Erythroblast (primary cell): ENCODE measurements around the gene ABI1.

Experiments
- DNase-seq, 2 experiments: peaks; one replicate each; lab custom pipeline; 2025; lab: John Stamatoyannopoulos, UW
- GATA1 ChIP-seq: IDR thresholded peaks from 2 replicates; pipeline ENCODE4 v1.6.1; 2011; ENCODE audit warnings: low read depth, mild to moderate bottlenecking, control low read depth, low read length, moderate library complexity
- POLR2A ChIP-seq: IDR thresholded peaks from 2 replicates; pipeline ENCODE4 v1.6.1; 2011; ENCODE audit warnings: mild to moderate bottlenecking, low read length

Gene ABI1

DNA sequence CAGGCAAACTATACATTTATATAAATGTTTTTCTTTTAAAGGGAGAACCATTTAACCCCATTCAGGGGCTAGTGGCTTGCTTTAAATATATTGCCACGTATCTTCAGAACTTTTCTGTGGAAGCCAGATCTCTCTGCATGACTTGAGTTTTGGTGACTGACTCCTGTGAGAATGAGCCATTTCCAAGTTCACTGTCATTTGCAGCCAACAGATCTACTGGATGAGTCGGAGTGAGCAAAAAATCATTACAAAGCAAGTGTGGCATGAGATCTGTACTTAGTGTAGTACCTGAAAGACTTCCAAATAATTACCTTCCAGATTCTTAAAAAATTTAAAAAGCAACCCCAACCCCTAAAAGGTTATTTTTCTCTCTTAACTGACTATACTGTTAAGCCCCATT lies 117.7 kb downstream of the ABI1 start:
- DNase-seq, result no peak
- TF ChIP-seq GATA1, result no peak
- no peak for TF ChIP-seq POLR2A

DNA sequence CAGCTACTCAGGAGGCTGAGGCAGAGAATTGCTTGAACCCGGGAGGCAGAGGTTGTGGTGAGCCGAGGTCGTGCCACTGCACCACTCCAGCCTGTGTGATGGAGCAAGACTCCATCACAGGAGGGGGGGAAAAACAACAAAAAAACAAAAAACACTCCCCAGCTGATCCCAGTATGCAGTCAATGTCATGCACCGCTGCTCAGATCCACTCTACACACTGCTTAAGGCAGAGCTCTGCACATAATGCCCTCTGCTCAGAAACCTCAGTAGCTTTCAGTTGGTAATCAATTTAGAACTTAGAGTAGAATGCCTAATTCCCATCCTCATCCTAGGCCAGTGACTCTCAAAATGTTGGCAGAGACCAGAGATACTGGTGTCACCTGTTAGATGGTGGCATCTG lies 119.4 kb downstream of the ABI1 start:
- TF ChIP-seq POLR2A (no peak), GATA1 (no peak)
- no peak for DNase-seq

DNA sequence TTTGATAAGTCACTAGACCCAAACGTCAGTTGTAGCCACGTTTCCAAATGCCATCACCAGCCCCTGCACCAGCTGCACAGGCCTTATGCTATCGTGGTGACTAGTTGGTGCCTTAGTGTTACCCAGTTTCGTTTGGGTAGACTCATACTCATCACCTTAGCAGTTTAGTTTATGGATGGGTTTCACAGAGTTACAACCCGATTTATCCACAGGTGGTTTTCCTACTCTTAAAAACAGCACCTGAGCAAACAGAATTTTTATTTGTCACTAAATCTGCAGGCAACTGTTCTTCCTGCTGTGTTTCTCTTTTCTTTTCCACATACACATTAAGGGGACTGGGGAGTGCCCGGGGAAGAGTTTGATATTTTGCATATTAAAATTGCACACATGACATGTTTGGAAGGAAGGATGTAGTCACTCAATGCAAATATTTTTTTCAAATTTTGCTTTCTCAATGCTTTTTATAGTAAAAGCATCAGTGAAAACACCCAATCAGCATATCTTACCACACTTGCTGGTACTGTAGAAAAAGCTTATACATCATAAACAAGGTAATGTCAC lies 121.6 kb downstream of the ABI1 start:
- no peak for TF ChIP-seq POLR2A
- no peak for TF ChIP-seq GATA1
- DNase-seq, result no peak

DNA sequence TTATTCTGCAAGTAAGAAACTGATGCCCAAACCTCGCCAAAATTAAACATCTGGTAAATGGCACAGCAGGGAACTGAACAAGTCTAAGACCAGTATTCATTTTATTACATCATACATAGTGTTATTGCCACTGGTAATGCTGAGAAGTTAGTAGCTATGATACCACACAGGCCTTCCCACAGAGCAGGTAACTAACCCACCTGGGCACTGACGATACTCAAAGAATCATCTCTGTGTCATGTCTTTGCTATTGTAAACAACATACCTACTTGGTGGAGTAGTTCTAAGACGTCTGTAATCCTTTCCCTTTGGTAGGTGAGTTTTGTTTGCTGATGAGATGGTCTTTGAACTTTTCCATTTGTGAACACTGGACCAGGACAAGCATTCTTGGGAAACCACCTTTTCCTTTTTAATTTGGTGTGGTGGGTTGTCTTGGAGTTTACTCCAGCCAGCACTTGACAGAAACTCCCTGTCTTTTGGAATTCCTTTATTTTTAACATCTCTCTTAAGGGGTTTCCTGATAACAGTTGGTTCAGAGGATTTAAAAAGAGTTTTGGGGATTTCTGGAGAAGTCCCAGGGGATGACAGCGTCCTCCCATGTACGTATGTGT lies 122.4 kb downstream of the ABI1 start:
- no peak for DNase-seq
- TF ChIP-seq POLR2A, result no peak

DNA sequence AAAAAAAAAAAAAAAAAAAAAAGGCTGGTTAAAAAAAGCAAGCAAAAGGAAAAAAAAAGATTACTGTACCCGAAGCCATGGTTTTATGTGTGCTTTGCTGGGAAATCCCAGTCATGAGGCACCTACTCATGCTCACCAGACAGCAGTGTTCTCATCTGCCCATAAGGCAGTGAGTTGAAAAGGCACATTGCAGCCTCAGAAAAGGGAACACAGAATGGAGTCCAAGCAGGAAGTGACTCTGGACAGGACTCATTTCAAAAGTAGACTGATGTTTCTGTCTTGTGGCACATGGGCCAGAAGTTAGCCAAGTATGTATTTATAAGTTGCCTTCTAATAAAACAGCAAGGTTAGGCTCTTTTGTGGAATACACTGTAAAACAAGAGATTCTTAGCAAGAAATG lies 123.0 kb downstream of the ABI1 start:
- no peak for TF ChIP-seq GATA1
- TF ChIP-seq POLR2A, result no peak
- DNase-seq, result no peak

DNA sequence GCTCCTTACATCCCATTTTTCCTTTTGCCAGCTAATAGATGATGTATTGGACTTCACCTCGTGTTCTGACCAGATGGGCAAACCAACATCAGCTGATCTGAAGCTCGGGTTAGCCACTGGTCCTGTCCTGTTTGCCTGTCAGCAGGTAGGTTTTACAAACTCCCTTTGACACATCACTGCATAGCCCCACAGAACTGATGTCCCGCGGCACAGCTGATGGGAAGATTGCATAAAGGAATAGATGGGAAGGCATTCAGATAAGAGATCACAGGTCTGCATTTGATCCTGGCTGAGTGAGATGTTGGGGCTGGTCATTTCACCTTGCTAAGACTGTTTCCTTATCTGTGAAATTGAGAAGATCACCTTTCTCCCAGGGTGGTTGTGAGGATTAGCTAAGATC lies 125.3 kb downstream of the ABI1 start:
- no peak for TF ChIP-seq POLR2A
- no peak for TF ChIP-seq GATA1
- no peak for DNase-seq

DNA sequence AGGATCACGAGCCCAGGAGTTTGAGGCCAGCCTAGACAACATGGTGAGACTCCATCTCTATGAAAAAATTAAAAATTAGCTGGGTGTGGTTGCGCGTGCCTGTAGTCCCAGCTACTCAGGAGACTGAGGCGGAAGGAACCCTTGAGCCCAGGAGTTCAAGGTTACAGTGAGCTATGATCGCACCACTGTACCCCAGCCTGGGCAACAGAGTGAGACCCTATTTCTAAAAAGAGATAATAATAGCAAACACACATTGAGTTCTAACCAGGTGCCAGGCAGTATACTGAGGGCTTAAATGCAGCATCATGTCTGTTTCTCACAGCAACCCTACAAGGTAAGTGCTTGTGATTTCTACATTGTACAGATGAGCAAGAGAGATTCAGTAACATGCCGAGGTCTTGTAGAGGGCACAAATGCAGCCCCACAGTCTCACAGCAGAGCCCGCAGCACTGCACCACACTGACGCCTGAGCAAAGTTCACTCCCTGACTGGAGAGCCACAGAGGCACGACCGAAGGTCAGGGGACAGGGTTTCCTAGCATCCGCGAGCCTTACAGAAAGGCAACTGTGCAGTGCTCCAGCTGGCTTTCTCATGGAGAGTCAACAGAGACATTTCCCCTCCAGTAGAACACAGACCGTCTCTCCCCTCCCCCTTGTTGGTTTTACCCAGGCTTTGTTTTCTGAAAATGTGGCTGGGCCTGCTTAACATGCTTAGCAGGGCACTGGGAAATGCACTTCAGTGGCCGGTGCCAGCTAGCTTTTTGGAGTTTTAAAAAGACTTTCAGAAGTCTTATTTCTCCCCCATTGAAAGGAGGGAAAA lies 126.8 kb downstream of the ABI1 start:
- no peak for DNase-seq
- TF ChIP-seq POLR2A (no peak), GATA1 (no peak)

DNA sequence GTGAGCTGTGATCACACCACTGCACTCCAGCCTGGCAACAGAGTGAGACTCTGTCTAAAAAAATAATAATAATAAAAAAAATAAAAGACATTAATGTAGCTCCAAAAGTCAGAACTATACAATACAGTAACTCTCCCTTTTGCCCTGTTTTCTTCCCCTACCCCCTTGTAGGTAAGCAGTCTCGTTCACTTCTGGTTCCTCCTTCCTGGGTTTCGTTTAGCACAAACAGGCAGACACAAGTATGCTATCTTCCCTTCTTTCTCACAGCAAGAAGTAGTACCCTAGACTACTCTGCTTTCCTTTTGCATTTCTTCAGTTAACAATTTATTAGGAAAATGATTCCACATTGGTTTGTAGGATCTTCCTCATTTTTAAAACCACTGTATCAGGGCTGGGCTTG lies 130.2 kb downstream of the ABI1 start:
- TF ChIP-seq POLR2A (no peak), GATA1 (no peak)
- DNase-seq, result no peak

DNA sequence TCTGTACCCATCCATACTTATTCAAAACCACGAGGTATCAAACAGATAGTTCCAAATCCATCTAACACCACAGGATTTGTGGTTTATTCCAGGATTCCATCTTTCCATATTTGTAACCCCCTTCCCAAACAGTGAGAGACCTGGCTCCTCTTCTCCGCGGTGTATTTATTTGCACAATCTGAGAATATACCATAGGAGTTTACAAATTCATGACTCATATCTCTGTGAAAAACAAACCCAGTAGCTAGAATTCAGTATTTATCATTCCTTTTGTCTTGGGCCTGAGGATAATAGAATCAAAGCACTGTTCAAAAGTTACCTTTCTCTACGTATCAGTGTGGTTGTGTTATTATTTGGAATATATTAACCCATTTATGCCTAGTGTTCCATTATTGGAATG lies 131.4 kb downstream of the ABI1 start:
- no peak for TF ChIP-seq POLR2A
- no peak for TF ChIP-seq GATA1
- no peak for DNase-seq

DNA sequence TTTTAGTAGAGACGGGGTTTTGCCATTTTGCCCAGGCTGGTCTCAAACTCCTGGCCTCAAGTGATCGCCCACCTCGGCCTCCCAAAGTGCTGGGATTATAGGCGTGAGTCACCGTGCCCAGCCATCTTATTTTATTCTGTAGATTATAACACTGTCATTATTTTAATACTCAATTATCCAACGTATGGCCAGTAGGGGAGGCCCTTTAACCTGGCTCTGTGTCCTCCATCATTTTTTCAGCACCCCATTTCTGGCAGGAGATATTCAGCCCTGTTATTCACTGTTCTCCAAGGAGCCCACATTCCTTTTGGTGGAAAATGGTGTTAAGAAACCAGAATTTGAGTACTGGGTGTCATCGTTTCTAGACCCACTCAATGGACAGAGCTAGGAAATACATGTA lies 131.8 kb downstream of the ABI1 start:
- no peak for DNase-seq
- TF ChIP-seq GATA1 (no peak), POLR2A (no peak)

DNA sequence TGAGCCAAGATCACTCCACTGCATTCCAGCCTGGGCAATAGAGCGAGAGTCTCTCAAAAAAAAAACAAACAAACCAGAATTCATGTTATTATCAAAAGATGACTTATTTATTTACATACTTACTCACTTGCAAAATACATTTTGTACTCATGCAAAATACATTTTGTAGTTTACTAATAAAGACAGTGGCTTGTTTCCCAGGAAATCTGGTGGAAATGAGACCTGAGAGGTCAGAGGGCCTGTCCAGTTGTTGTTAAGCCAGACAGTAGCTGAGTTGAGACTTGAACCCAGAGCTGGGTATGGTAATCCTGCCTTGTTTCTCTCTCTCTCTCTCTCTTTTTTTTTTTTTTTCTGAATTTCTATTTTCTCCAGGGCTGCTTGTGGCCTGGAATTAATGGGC lies 133.8 kb downstream of the ABI1 start:
- DNase-seq, result no peak

DNA sequence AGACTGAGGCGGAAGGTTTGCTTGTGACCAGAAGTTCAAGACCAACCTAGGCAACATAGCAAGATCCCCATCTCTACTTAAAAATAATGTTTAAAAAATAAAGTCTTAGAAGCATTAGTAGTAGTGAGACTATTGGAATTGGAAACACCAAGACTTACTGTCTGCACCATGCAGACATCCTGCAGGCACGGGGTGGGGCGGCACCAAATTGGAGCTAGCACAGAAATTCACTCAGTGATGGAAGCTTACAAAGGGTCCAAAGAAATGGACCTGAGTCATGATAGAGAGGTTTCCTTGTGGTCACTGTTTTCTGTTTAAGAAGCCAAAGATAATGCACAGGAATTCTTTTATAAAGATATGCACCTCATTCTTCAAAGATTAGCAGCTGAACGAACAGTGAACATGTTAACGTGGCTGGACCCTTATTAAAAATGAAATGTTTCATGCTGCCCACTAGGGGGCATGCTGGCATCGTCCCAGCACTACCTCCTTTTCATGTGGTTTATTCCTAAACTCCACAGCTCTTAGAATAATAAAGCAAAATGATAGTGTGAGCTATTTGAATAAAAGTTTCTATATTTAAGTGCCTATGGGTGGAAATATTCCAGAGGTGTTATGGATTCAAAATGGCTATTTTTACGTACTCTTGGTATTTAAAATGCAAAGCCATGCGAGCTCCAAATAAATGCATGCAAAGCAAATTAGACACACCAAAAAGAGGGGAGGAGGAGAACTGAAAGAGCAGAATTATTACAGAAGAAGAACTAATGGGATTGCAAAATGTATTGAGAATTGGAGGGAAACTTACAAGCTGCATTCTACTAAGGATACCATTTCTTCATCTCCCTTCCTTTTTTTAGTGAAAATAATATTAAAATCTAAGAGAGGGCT lies 134.7 kb downstream of the ABI1 start:
- TF ChIP-seq POLR2A (no peak), GATA1 (no peak)
- DNase-seq, result peak; percentile 62 to 77

More for the DNA sequence above, 133.8 kb downstream of the ABI1 start:
- TF ChIP-seq POLR2A, result no peak
- no peak for TF ChIP-seq GATA1

DNA sequence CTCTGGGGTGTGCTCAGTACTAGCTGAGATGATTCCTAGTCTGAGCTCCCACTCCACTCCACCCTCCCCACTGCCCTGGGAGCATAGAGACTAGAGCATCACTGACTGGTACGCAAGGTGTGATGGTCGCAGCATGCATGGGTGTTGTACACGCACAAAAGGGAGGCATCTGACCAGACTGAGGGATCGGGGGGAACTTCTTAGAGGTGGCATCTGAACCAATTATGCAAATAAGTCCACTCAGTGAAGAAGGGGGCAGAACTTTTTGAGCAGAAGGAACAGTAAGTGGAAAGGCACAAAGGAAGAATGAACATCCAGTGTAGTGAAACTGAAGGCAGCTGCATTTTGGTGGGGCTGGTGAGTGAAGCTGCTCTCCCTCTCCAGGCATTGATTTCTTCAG lies 137.7 kb downstream of the ABI1 start:
- DNase-seq, result no peak
- TF ChIP-seq GATA1, result no peak
- TF ChIP-seq POLR2A, result no peak
